ENCODE results near the gene SMOC1.

Gene SMOC1

DNA sequence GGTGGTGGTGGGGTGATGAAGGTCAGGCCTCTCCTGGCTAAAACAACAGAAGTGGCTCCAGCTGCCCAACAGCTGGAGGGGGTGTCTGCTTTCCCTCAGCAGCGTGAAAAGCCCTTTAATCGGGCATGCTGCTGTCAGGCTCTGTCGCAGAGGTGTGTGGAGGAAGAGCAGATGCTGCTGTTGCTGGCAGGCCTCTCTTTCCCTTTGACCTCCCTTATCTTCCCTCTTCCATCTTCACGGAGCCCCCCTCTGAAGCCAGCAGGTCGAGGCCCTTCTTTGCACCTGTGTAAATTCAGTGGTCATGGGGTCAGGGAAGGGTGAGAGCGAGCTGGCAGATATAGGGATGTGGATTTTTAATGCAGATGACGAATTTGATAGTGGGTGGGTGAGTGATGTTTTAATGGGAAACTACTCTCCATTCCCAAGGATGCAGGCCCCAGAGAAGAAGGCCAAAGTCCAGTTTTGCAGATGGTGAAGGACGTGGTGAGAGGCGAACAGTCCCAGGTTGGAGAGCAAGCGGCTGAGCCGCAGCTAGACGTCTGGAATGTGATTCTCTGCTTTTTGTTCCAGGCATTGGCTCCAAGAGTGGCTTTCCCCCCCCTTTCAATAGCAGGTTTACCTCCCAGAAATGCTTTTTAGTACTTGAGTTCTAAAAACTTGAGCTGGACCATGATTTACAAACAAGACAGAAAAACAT, 64.0 kb downstream of the SMOC1 start:
- no peak for DNase-seq

DNA sequence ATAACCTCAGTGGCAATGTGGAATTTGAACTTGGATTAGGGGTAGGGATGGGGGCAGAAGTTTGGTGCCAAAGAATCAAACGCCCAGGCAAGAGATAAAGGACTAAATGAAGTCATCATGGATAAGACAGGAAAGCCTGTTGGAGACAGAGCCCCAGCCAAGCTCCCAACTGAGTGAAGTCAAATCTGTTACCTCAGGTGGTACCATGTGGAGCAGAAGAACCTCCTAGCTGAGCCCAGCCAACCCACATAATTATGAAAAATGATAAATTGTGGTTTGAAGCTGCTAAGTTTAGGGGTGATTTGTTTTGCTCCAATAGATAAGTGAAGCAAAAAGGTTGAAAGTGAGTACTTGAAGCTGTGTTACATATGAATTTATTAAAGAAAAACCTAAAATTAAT, 66.1 kb downstream of the SMOC1 start:
- no peak for DNase-seq

DNA sequence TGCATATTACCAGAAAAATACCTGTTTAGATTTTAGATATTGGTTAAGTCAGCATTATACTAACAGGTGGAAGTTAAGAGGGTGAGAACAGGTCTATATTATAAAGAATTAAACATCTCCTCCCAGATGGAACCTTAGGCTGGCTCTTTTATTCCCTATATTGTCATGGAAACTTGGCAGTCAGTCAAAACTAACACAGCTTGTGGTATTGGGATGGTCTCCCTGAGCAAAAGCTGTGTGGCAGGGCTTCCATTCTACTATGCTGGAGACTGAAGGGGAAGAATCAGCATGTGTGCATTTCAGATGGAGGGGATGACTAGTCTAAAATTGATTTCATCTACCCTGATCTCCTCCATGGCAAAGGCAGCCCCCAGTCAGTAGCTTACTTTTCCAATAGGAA, 66.7 kb downstream of the SMOC1 start:
- no peak for DNase-seq

DNA sequence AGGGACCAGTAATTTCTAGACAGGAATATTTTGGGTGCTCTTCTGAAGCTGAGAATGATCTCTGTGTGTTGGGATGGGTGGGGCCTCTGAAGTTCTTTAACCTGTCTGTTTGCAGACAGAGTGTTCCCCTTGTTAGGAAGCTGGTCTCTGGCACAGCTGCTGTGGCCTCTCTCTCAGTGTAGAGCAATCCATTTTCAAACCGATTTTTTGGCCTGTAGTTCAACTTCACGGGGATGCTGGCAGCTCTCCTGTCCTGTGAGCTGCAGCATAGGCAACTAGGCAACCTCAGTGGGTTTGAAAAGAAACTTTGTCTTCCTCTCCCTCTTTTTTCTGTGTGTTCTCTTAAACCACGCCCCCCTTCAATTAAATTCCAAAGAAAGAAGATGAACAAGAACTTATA, 69.1 kb downstream of the SMOC1 start:
- no peak for DNase-seq

DNA sequence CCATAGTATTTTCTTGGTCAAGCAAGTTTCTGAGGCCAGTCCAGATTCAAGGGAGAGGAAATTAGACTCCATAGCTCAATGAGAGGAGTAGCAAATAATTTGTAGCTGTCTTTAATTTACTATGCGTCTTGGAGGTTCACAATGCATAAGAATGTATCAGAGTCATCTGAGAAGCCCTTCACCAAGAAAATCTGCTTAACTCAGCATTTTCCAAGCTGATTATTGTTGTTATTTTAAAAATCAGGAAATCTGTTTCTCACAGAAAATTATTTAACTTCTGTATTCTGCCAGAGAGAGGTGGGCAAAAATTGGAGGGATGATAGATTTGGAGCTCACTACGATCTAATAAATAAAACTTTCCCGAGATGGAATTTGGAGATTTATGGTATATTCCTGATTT, 72.0 kb downstream of the SMOC1 start:
- no peak for DNase-seq

DNA sequence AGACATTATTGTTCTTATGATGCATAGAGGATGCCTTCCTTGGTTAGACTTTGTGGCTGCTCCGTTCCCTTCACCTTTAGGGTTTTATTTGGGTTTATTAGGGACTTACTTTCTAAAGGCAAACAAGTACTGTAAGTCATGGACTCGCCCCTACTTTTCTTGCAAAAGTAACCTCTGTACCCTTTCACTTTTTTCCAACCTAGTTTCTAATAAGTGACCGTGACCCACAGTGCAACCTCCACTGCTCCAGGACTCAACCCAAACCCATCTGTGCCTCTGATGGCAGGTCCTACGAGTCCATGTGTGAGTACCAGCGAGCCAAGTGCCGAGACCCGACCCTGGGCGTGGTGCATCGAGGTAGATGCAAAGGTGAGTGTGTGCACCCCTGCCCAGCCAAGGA, 72.7 kb downstream of the SMOC1 start:
- DNase-seq: no peak

DNA sequence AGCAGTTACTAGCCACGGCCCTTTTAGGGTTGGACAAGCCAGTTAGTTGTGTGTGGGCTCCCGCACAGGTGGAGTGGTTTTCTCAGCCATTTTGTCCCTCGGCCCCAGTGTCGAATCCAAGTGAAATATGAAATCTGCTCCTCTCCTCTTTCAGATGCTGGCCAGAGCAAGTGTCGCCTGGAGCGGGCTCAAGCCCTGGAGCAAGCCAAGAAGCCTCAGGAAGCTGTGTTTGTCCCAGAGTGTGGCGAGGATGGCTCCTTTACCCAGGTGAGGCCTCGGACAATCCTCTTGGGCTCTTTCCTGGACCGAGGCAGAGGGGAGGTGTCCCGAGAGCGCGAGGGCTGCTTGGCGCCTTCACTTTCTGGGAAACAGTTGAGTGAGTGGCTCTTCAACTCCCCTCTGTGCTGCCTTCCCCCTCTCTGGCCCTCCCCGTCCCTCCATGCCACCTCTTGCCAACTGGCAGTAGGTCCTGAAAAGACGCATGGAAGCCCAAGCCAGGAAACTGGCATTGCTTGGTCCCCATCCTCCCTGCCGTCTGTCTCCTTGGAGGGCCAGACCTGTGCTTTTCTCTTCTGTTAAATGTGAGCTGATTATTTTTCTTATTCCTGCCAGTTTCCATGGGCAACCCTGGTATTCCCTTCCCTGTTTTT, 74.2 kb downstream of the SMOC1 start:
- no peak for DNase-seq

DNA sequence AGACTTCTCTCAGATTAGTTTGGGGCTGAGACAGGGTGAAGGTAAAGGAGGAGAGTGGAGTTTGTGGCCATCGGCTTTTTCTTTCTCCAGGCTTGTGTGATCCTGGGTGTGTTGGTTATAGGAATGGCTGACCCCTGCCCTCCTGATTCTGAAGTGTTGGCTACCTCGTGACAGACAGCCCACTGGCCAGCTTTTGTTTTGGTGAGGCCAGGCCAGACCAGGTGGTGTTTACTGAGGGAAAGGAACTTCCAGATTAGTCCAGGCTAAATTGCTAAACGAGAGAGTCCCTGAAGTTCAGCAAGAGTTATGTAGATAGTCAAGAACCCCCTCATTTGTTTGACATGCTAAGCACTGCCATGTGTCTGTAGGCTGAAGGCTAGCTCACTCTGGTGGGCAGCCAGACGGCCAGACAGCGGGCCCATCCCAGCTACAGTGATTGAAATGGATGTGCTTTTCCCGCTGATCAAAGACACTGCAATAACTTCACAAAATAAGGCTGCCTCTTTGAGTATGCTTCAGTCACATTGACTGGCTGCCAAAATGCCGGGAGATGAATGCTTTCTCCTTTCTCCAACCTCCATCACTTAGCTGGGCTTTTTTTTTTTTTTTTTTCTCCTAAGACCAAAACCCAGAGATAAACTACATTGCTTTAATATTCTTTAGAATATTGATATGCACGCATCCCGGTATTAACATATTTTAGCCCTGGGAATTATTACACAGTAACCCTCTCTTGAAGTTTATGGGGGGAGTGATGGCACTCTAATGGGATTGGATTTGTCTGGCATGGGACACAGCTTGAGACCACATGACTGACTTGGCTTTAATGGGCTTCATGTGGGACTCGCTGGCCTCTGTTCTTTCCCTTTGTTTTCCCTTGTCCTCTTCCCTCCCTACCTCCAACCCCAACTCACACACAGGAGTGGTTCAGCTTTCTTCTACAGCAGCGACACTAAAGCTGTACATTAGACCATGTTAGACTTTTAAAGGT, 76.9 kb downstream of the SMOC1 start:
- DNase-seq: no peak

DNA sequence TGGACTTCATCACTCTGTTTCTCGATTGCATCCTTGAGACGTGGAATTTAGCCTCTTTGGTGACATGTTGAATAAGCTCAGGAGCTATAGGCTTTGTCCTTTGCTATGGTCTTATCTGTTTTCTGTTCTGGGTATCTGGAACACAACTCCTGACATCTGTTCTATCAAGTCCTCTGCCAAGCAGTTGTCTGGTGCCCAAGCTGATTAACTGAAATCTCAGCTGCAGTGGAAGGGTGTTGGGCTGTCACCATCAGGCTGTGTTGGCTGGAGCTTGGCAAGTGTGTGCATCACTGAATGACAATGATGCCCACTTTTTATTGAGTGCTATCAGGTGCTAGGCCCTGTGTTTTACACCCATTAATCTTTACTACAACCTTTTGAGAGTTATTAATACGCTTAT, 77.8 kb downstream of the SMOC1 start:
- no peak for DNase-seq

DNA sequence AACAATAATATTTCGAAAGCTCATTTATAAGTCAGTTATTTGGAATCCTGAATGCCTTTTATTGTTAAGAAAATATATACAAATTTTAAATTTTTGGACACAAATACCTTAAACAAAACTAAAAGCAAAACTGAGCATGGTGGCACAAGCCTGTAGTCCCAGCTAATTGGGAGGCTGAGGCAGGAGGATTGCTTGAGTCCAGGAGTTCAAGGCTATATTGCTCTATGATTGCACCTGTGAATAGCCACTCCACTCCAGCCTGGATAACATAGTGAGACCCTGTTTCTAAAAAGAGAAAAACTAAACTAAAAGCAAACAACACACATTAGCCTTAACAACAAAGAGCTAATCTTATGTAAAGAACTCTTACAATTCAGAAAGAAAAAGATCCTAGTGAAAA, 78.8 kb downstream of the SMOC1 start:
- DNase-seq: no peak

DNA sequence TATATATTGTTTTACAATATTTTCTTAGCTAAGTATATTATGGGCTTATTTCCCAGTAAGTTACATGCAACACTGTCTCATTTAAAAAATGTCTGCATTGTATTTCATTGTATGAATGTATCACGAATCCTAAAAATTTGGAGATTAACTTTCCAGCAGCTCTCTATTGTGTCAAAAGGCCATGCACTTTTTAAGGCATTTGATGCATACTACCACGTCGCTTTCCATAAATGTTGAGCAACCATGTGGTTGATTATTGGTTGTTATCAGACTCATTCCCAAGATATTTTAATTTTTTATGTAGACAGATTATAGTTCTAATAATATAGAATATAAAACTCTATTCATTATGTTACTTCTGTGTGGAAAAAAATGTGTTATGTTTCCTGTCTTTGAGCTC, 79.9 kb downstream of the SMOC1 start:
- DNase-seq: no peak

DNA sequence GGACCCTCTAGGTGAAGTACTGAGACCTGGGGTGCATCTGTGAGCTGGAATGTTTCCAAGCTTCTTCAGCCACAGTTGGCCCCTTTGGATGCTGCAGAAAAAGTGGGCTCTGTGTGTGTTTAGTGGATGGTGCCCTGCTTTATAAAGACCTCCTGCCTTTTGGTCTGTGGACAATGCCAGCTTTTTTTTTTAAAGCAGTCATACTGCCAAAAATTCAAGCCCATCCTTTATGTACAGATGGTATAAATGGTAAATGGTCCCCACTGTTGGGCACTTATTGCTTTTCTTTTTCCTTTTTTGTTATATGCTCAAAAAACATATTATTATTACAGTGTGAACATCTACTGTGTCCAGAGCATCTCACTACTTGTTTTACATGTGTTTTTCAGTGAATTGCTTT, 81.1 kb downstream of the SMOC1 start:
- no peak for DNase-seq

DNA sequence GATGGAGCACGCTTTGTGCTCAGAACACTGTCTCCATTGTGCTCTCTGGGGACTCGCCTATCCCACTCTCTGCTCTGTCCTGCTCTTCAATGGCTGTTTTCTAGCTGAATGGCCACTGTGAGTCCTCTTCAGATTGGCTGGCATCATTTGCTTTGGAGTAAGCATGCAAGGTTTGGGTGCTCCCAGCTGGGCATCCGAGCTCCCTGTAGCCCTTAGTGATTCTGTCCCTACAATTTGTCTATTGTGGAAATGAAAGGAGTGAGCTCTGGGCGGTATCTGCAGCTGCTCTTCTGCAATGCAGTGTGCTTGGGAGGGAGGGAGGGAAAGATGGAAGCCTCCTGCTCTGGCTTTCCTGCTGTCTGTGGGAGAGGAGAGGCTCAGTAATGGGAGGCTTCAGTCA, 84.8 kb downstream of the SMOC1 start:
- DNase-seq: no peak

DNA sequence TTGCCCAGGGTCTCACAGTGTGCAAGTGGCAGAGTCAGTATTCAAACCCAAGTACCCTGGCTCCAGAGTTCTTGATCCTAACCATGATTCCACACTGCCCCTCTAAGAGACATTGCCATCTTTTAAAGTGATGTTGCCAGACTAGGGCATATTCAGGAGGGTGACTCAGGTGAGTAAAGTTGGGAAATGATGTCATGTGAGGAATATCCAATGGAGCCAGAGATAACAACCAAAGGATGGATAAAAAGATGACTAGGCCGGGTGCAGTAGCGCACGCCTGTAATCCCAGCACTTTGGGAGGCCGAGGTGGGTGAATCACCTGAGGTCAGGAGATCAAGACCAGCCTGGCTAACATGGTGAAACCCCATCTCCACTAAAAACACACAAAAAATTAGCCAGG, 85.6 kb downstream of the SMOC1 start:
- no peak for DNase-seq

DNA sequence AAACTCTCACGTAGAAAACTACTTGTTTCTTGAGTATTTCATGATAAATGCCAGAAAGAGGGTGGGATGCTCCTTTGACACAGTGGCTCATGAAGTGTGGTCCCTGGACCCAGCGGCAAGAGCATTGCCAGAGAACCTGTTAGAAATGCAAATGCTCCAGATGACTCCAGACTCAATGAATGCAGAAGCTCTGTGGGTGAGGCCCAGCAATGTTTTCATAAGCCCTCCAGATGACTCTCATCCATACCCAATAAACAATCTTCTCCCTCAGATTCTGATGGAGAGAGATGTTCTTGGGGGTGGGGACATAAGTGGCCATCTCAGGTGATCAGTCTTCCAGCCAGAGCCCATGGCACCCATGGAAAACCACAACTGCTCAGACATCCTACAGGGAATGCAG, 88.9 kb downstream of the SMOC1 start:
- no peak for DNase-seq

DNA sequence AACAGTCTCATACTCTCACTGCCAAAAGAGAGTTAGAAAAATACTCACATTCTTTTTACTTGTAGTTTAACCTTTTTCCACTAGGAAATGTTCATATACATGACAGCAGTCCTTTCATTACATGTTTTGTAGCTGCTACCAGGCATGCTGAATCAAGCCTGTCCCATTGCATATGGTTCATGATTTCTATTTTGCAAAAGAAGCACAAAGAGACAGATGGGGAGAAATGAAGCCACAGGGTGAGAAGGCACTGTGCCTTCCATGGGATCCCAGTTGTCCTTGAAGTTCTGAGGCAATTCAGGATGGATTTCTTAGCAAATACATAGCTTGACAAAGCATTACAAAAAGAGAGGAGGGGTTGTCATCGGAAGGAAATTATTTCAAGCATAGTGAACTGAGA, 89.5 kb downstream of the SMOC1 start:
- no peak for DNase-seq

DNA sequence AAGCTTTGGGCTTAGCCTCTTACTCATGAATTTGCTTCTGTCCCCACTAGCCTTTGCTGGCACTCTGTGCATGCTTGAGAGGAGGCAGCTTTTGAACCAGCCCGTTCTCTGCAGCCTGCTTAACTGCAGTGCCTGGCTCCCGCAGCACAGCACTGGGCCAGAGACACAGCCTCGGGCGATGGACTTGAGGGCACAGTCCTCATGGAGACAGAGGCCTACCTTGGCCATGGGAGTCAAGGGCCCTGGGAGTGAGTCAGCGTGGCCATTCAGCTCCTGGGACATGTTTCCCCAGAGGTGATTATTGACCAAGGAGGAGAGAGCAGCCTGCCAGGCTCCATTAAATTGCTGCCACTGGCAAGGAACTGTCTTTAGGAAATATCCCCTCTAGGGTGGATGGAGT, 93.5 kb downstream of the SMOC1 start:
- no peak for DNase-seq

DNA sequence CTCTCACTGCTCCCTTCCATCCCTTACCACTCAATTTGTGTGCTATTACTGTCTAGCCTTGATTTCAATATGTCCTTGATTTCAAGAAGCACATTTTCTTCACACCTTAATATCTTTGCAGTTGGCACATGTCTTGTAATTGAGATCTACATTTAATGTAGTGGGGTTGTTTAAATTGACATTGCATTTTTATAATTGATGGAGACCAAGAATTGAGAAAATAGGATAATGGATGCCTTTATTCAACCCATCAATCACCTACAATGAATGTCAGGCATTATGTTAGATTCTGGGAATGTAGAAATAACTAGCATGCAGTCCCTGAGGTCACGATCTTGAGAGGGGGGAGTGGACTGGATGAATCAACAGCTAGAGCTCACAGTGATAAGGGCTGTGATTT, 94.6 kb downstream of the SMOC1 start:
- no peak for DNase-seq

DNA sequence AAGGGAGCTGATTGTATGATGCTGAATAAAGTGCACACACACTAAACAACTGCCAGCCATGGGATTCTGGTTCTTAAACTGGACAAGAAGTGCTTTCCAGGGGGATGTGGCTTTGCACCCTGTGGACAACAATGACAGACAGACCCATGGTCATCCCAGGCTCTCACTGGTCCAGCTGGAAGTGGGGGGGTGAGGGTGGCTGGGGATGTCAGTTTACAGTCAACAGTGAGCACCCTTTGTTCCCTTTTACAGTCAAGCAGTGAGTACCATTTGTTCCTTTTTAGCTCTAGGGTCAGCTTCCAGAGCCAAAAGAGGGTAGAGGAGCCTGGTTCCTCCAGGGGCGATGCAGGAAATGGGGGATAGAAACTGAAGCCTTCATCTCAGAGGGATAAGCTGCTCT, 100.7 kb downstream of the SMOC1 start:
- no peak for DNase-seq

DNA sequence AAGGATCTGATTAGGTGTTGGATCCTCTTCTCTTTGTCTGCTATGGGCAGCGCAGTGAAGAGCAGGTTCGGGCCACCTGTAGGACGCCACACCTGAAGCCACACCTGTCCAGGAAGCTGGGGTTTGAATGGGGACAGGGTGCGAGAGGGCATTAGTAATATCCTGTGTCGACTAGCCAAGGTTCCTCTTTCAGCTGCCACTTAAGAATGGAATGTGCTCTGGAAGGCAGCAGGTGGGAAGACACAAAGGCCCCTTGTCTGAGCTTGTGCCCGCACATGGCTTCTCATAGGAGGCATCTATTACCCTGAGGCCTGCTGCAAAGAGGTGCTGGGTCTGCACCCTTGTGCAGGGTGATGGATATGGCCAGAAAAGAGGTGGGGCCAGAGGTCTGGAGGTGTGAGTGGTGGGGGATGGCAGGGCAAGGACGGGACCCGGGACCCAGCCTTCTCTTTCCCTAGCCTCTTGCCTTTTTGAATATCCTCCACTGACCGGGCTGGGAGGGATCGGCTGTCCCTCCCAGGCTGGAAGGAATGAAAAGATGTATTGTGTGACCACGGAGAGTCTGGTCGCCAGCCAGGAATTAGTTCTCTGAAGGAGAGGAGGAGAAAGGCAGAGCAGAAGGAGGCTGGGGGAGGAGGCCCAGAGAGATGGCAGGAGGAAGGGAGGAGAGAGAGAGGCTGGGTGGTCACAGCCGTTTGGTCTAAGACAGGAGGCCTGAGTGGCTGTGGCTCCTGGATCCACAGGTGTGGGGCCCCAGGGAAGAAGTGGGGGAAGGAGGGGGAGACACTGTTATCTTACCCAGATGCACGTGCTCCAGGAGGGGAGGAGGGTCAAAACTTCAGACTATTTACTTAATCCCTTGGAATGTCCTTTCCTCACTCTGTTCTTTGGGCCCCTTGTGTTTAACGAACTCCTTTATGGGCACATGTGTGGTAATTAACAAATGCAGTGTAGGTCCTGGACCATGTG, 101.5 kb downstream of the SMOC1 start:
- peak; percentile 47 for DNase-seq

DNA sequence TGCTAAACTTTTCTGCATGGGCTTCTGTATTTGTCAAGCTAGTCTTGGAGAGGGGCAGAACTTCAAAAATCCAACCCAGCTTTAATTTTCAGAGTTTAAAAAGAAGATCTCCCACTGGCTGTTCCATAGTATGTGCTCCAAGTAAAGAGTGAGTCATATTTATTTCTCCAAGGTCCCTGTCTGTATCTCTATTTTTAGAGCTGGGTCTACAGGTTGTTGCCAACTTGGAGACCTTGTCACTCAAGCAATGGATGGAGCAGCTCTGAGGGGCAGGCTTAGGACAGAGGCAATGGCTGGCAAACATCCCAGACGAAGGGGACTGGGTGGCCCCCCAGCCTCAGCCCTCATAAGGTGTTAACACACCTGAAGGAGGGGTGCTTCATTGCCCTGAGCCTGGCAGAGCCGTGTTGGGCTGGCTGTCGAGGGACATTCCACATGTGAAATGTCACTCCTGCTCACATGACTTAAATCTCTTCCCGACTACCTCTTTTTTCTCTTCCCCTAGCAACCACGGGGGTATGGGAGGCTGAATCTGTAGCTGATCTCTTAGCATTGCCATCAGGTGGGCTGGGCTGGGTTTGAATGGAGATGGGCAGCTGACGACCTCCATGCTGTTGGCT, 103.1 kb downstream of the SMOC1 start:
- no peak for DNase-seq

DNA sequence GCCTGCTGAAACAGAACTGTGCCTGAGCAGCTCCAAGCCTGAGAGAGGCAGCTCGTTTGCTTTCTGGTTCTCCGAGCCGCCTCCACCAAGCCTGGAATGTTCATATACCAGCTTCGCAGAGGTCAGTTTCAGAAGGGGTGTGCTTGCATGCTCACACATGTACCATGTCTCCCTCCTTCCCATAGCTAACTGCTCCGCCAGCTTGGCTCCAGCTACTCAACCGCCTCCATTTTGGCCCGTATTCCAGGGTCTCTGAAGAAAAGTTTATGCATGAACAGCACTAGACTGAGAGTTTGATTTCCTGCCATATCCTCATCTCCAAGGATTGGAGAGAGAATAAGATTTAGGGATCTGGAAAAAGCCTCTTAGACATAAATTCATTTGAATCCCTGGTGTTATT, 103.7 kb downstream of the SMOC1 start:
- DNase-seq: no peak
